K562 (cell line): ENCODE data around the gene KBTBD12. TPM values are rescaled to one million over a fixed set of nuclear protein-coding genes. Genes with fewer than 3 reads are reported as not detected.

ENCODE experiments used
- ATAC-seq: fragments of 200-7000 bp; cut with Tn5 transposase; 3 replicates; pipeline ENCODE4 v1.9.1; 2020; ENCODE audit warnings: moderate library complexity
- BruUV-seq: library from RNA; stranded (reverse); fragments of 400-500 nt; replicated peaks from 2 replicates; lab custom pipeline; 2021; lab: Mats Ljungman, UMichigan
- CTCF ChIA-PET: fragments of 300-600 bp; formaldehyde crosslinking; extraction: SDS; loops from one replicate; lab custom pipeline; 2021; ENCODE audit warnings: low intra/inter-chr PET ratio; lab: Yijun Ruan, JAX
- POLR2A ChIA-PET: fragments of 300-600, 350-650 bp; sonication (Branson Sonifier 250); formaldehyde crosslinking; extraction: SDS; loops from one replicate; lab custom pipeline; 2021; ENCODE audit warnings: antibody characterized with exemption, inconsistent platforms; lab: Yijun Ruan, JAX
- DNase-seq, 4 experiments: peaks; one replicate each; pipeline versions ENCODE4 v3.0.0 to v3.0.0-alpha.2; 2011 to 2018; ENCODE audit warnings: low spot score in 3 of 4, mixed read lengths in 3 of 4; ENCODE audit errors: extremely low read depth in 1 of 4
- FAIRE-seq: peaks from 2 replicates; lab custom pipeline; 2011; peaks lifted over from hg19 to GRCh38; lab: Jason Lieb, UNC
- H2AFZ ChIP-seq: 2 replicates; pipeline ENCODE4 v1.6.0; 2011; ENCODE audit warnings: low read depth, low read length, control low read depth, inconsistent platforms
- H3K27ac ChIP-seq: fragments of 200-600 bp; 3 replicates; pipeline ENCODE4 v1.8.0; 2011; ENCODE audit warnings: low read depth, mild to moderate bottlenecking, control low read depth, inconsistent platforms, low read length, moderate library complexity, mixed read lengths; ENCODE audit errors: extremely low read depth
- H3K27me3 ChIP-seq, 2 experiments: fragments of 300-600 bp in 1 of 2; 2 replicates in 1 of 2; 3 replicates in 1 of 2; pipeline versions ENCODE4 v1.6.0 to v1.8.0; 2011; ENCODE audit warnings: inconsistent platforms in 2 of 2, low read length in 2 of 2, mild to moderate bottlenecking in 1 of 2, mixed read lengths in 1 of 2, moderate library complexity in 1 of 2; ENCODE audit not compliant: control insufficient read depth in 2 of 2, insufficient read depth in 2 of 2
- H3K36me3 ChIP-seq: fragments of 300-600 bp; 3 replicates; pipeline ENCODE4 v1.8.0; 2011; ENCODE audit warnings: mild to moderate bottlenecking, low read length, inconsistent platforms; ENCODE audit not compliant: control insufficient read depth, insufficient read depth
- H3K4me1 ChIP-seq, 2 experiments: fragments of 200-600 bp in 1 of 2; replicated peaks in 1 of 2; 2 replicates in 1 of 2; 3 replicates in 1 of 2; pipeline versions ENCODE4 v1.5.1 to v1.8.0; 2011; ENCODE audit warnings: inconsistent platforms in 2 of 2, low read length in 2 of 2, mild to moderate bottlenecking in 1 of 2, mixed read lengths in 1 of 2, moderate library complexity in 1 of 2; ENCODE audit not compliant: control insufficient read depth in 2 of 2, insufficient read depth in 2 of 2
- H3K4me2 ChIP-seq: 2 replicates; pipeline ENCODE4 v1.6.1; 2011; ENCODE audit warnings: low read length, control low read depth, inconsistent platforms, mixed read lengths; ENCODE audit not compliant: insufficient read depth
- H3K4me3 ChIP-seq: fragments of 200-600 bp; sonication (generic), shearing (Covaris generic); 2 replicates; pipeline ENCODE4 v1.5.1; 2016; ENCODE audit warnings: control low read depth, inconsistent platforms
- H3K79me2 ChIP-seq: fragments of 200-600 bp; 3 replicates; pipeline ENCODE4 v1.8.0; 2011; ENCODE audit warnings: low read length, inconsistent platforms; ENCODE audit not compliant: control insufficient read depth, insufficient read depth
- H3K9ac ChIP-seq, 2 experiments: 2 replicates each; pipeline versions ENCODE4 v1.6.0 to v1.6.1; 2011; ENCODE audit warnings: low read depth in 2 of 2, low read length in 2 of 2, control low read depth in 1 of 2, inconsistent platforms in 1 of 2, mild to moderate bottlenecking in 1 of 2, mixed read lengths in 1 of 2; ENCODE audit not compliant: insufficient read depth in 1 of 2
- H3K9me1 ChIP-seq: one replicate; pipeline ENCODE4 v1.6.0; 2011; ENCODE audit warnings: inconsistent platforms, mild to moderate bottlenecking, low read length, moderate library complexity; ENCODE audit not compliant: control insufficient read depth, insufficient read depth
- H3K9me3 ChIP-seq: replicated peaks from 2 replicates; pipeline ENCODE4 v1.5.1; 2011; ENCODE audit warnings: low read depth, low read length, inconsistent platforms; ENCODE audit not compliant: control insufficient read depth, insufficient read depth
- H4K20me1 ChIP-seq: replicated peaks from 2 replicates; pipeline ENCODE4 v1.6.1; 2011; ENCODE audit warnings: low read length, inconsistent platforms, mixed read lengths; ENCODE audit not compliant: control insufficient read depth, insufficient read depth
- ARID2 ChIP-seq: fragments of 450-650 bp; IDR thresholded peaks from 2 replicates; pipeline ENCODE4 v1.6.1; 2017; ENCODE audit warnings: antibody characterized with exemption, mild to moderate bottlenecking
- ATF3 ChIP-seq, 2 experiments: fragments of 450-650 bp in 1 of 2; sonication (generic) in 1 of 2; formaldehyde crosslinking in 1 of 2; IDR thresholded peaks in 1 of 2; conservative IDR thresholded peaks in 1 of 2; 2 replicates each; pipeline versions ENCODE4 v1.6.1 to v1.8.1; 2016 to 2023; ENCODE audit warnings: mild to moderate bottlenecking in 2 of 2, moderate library complexity in 2 of 2, inconsistent platforms in 1 of 2, missing genetic modification reagents in 1 of 2
- BRD9 ChIP-seq: fragments of 450-650 bp; IDR thresholded peaks from 2 replicates; pipeline ENCODE4 v1.6.1; 2018; ENCODE audit warnings: low read depth; ENCODE audit not compliant: partially characterized antibody
- CTBP1 ChIP-seq: fragments of 450-650 bp; IDR thresholded peaks from 2 replicates; pipeline ENCODE4 v1.6.1; 2016; ENCODE audit warnings: borderline replicate concordance
- ERF ChIP-seq: fragments of 450-650 bp; formaldehyde crosslinking; IDR thresholded peaks from 2 replicates; pipeline ENCODE4 v1.4.0; 2020; ENCODE audit warnings: mild to moderate bottlenecking, mixed read lengths
- ETV5 ChIP-seq: sonication (generic); formaldehyde crosslinking; IDR thresholded peaks from 2 replicates; pipeline ENCODE4 v1.4.0; 2020; ENCODE audit warnings: low read depth, mild to moderate bottlenecking, missing genetic modification reagents
- HDGF ChIP-seq: fragments of 450-650 bp; IDR thresholded peaks from 2 replicates; pipeline ENCODE4 v1.6.1; 2016
- NCOA4 ChIP-seq: fragments of 450-650 bp; IDR thresholded peaks from 2 replicates; pipeline ENCODE4 v1.6.1; 2018; ENCODE audit warnings: mild to moderate bottlenecking; ENCODE audit not compliant: partially characterized antibody
- SAFB ChIP-seq: fragments of 200-400 bp; formaldehyde crosslinking; IDR thresholded peaks from 2 replicates; pipeline ENCODE4 v1.6.1; 2017; ENCODE audit warnings: low read depth, low read length, borderline replicate concordance
- SMAD3 ChIP-seq: fragments of 450-650 bp; formaldehyde crosslinking; conservative IDR thresholded peaks from 2 replicates; pipeline ENCODE4 v1.4.0; 2020; ENCODE audit warnings: mild to moderate bottlenecking
- THRAP3 ChIP-seq: fragments of 450-650 bp; IDR thresholded peaks from 2 replicates; pipeline ENCODE4 v1.6.1; 2016; ENCODE audit warnings: mild to moderate bottlenecking, inconsistent platforms, borderline replicate concordance
- WHSC1 ChIP-seq: IDR thresholded peaks from one replicate; pipeline ENCODE4 v1.6.1; 2012; ENCODE audit warnings: low read length, control low read depth, inconsistent platforms
- ZFP30 ChIP-seq: fragments of 250-450 bp; sonication (Bioruptor Pico); IDR thresholded peaks from 2 replicates; pipeline ENCODE4 v1.8.0; 2022; ENCODE audit warnings: moderate library complexity, mild to moderate bottlenecking, inconsistent platforms, borderline replicate concordance
- ZNF277 ChIP-seq: fragments of 250-450 bp; sonication (Bioruptor Pico); IDR thresholded peaks from 2 replicates; pipeline ENCODE4 v1.8.0; 2022; ENCODE audit warnings: inconsistent platforms, mild to moderate bottlenecking, moderate library complexity, borderline replicate concordance
- ZNF347 ChIP-seq: fragments of 450-650 bp; formaldehyde crosslinking; IDR thresholded peaks from 2 replicates; pipeline ENCODE4 v1.4.0; 2020; ENCODE audit warnings: low read depth, mild to moderate bottlenecking, moderate library complexity
- ZNF431 ChIP-seq: sonication (generic); formaldehyde crosslinking; IDR thresholded peaks from 2 replicates; pipeline ENCODE4 v1.8.0; 2022; ENCODE audit warnings: mild to moderate bottlenecking, missing genetic modification reagents
- ZNF511 ChIP-seq: sonication (generic); formaldehyde crosslinking; IDR thresholded peaks from 2 replicates; pipeline ENCODE4 v1.8.0; 2022; ENCODE audit warnings: mild to moderate bottlenecking, missing genetic modification reagents
- ZNF778 ChIP-seq: fragments of 450-650 bp; formaldehyde crosslinking; IDR thresholded peaks from 2 replicates; pipeline ENCODE4 v1.4.0; 2020; ENCODE audit warnings: mild to moderate bottlenecking, moderate library complexity
- WGBS: fragments of 100-300 bp; shearing (Covaris generic); methylation state at CpG from one replicate; pipeline ENCODE4 v1.1.6; 2016; ENCODE audit warnings: low coverage, mixed read lengths; ENCODE audit not compliant: insufficient coverage; ENCODE audit errors: missing lambda C conversion rate; 5-methylcytosine and 5-hydroxymethylcytosine counted together
- in situ Hi-C: fragments of 300-500 bp; cut with MboI; formaldehyde crosslinking; loops from 4 replicates; pipeline ENCODE4 v1.15.0; 2018; ENCODE audit warnings: inconsistent platforms, mixed read lengths
- intact Hi-C: fragments of 100-400 bp; cut with micrococcal nuclease; formaldehyde crosslinking; loops from 2 replicates; pipeline ENCODE4 v1.14.2; 2022
- polyA plus RNA-seq, 8 experiments: library from polyadenylated mRNA; depleted of rRNA in 4 of 8; stranded (reverse) in 5 of 8; unstranded in 3 of 8; fragments of >200 nt; fragmentation: Nextera tagmentation in 2 of 8; fragmentation: Illumina TruSeq in 1 of 8; extraction: Ambion mirVana in 2 of 8; extraction: Trizol in 1 of 8; gene quantifications; 2 replicates each; pipeline versions ENCODE4 v1.2.1 to v1.2.3, GENCODE V29; 2011 to 2014; ENCODE audit warnings: inconsistent platforms in 1 of 8, missing spikeins in 1 of 8
- total RNA-seq, 7 experiments: library from RNA; depleted of rRNA in 6 of 7; stranded (reverse); fragments of >200 nt in 6 of 7; fragmentation: Illumina TruSeq in 2 of 7; extraction: Trizol in 2 of 7; gene quantifications; 2 replicates each; pipeline versions ENCODE4 v1.2.1 to v1.2.3, GENCODE V29; 2011 to 2021; ENCODE audit warnings: low replicate concordance in 1 of 7

KBTBD12 gene
- total and polyA plus RNA-seq, 9 of the 15 experiments (the other 6 are each of a cell fraction or from before 2014, with no cell fraction given), result not detected

GRCh38 chr3:127920738-127921137 lies 5.7 kb downstream of the KBTBD12 start:
- no TSS peak for BruUV-seq
- H3K4me2 ChIP-seq, result no peak overlapping the region
- H4K20me1 ChIP-seq, result no peaks in the 10 kb centered on the region
- DNase-seq, result no peak
- H2AFZ ChIP-seq, result no peak overlapping the region
- intact Hi-C loops (no loop called here), in situ Hi-C loops (no loop called here)
- H3K9me1 ChIP-seq, result no peaks in the 10 kb centered on the region
- H3K9me3 ChIP-seq, result no peaks in the 10 kb centered on the region
- CTCF ChIA-PET, result no interaction called here
- WGBS, result 0% methylated on average over 1 of the region's 1 CpG
- H3K79me2 ChIP-seq, result no peaks in the 10 kb centered on the region
- POLR2A ChIA-PET, result no interaction called here
- H3K4me3 ChIP-seq, result no peak overlapping the region
- H3K4me1 ChIP-seq, result no peaks in the 10 kb centered on the region
- FAIRE-seq, result no peak
- no peaks in the 10 kb centered on the region for H3K36me3 ChIP-seq
- no peak for ATAC-seq
- TF ChIP-seq ATF3 (IDR thresholded peaks at IDR 0.05) (no peak), ATF3 (CRISPR knock-in tag; conservative IDR thresholded peaks at IDR 0.05) (no peak), HDGF (no peak), WHSC1 (no peak), SAFB (no peak), ETV5 (no peak), CTBP1 (no peak), BRD9 (no peak), ZNF431 (CRISPR knock-in tag) (no peak), ZNF277 (CRISPR knock-in tag) (no peak), ZNF778 (CRISPR knock-in tag) (no peak), ZFP30 (CRISPR knock-in tag) (no peak), ZNF347 (CRISPR knock-in tag) (no peak), ARID2 (no peak), NCOA4 (no peak), ZNF511 (no peak), THRAP3 (no peak), SMAD3 (CRISPR knock-in tag) (no peak), ERF (no peak)
- no peak overlapping the region for H3K9ac ChIP-seq
- H3K27ac ChIP-seq, result no peak overlapping the region
- peaks cover 7 to 10% of the 10 kb centered on the region in 2 experiments; a peak in 2 of 5 replicates for H3K27me3 ChIP-seq
